Activated B cell treated with CpG ODN at 0.5 μM for 24 hours (primary cell): ENCODE results near the gene TTLL8. TPM values are rescaled to one million over a fixed set of nuclear protein-coding genes. Genes with fewer than 3 reads are reported as not detected.

Source experiments
- ATAC-seq: fragments of 200-7000 bp; cut with Tn5 transposase; one replicate; pipeline ENCODE4 v1.10.0; 2021; ENCODE audit warnings: low read depth, mild to moderate bottlenecking, moderate library complexity
- CTCF ChIA-PET: fragments of 350-600 bp; sonication (Branson Sonifier 250); formaldehyde crosslinking; loops from one replicate; lab custom pipeline; 2021; ENCODE audit warnings: antibody characterized with exemption; lab: Charles Lee
- POLR2A ChIA-PET: fragments of 350-600 bp; sonication (Branson Sonifier 250); formaldehyde crosslinking; loops from one replicate; lab custom pipeline; 2021; ENCODE audit warnings: antibody characterized with exemption; lab: Charles Lee
- DNase-seq: peaks from one replicate; pipeline ENCODE4 v3.0.0; 2022
- H3K27ac Mint-ChIP-seq: one replicate; pipeline ENCODE4 v1.8.0; 2020; ENCODE audit warnings: mixed read lengths
- H3K27me3 Mint-ChIP-seq: one replicate; pipeline ENCODE4 v1.8.0; 2021; ENCODE audit warnings: mixed read lengths
- H3K36me3 Mint-ChIP-seq: one replicate; pipeline ENCODE4 v1.8.0; 2021; ENCODE audit warnings: low read depth, mixed read lengths
- H3K4me1 Mint-ChIP-seq: one replicate; pipeline ENCODE4 v1.8.0; 2021; ENCODE audit warnings: mixed read lengths
- H3K4me3 Mint-ChIP-seq: one replicate; pipeline ENCODE4 v1.8.0; 2020; ENCODE audit warnings: mild to moderate bottlenecking, mixed read lengths
- H3K9me3 Mint-ChIP-seq: one replicate; pipeline ENCODE4 v1.8.0; 2020; ENCODE audit warnings: mixed read lengths
- CTCF ChIP-seq: fragments of 200-600 bp; IDR thresholded peaks from one replicate; pipeline ENCODE4 v1.8.0; 2022; ENCODE audit warnings: antibody characterized with exemption, mild to moderate bottlenecking
- intact Hi-C: fragments of 100-400 bp; cut with micrococcal nuclease; formaldehyde crosslinking; loops from one replicate; pipeline ENCODE4 v1.15.1; 2024
- total RNA-seq: library from RNA; stranded (reverse); gene quantifications from 2 replicates; pipeline ENCODE4 v1.2.3, GENCODE V29; 2022

Gene TTLL8
- total RNA-seq, 1 donor from 2014 or later, result not detected

- Mint-ChIP-seq H3K4me3 (no peak overlapping the region), H3K36me3 (peaks cover 4% of the 10 kb centered on the region), H3K4me1 (peaks cover 33% of the 10 kb centered on the region), H3K9me3 (peaks cover 8% of the 10 kb centered on the region), H3K27ac (peak overlapping the region; percentile 14), H3K27me3 (peaks cover 2% of the 10 kb centered on the region)
- DNase-seq, result no peak
- intact Hi-C loops, result loop anchor here (5.0 kb wide), 2 partner anchors 38 to 53 kb away; no protein-coding TSS in a partner anchor
- no peak for TF ChIP-seq CTCF
- ATAC-seq, result no peak
- POLR2A ChIA-PET, result interaction anchor here (0.9 to 1.6 kb wide), 4 partner anchors 9 to 43 kb away, joined by 3 to 9 read pairs (median 6); no protein-coding TSS in a partner anchor
- CTCF ChIA-PET, result interaction anchor here (0.6 to 1.3 kb wide), 4 partner anchors 13 to 52 kb away, joined by 3 to 6 read pairs (median 5); no protein-coding TSS in a partner anchor
These were observed 78.4 kb downstream of the TTLL8 start for GRCh38 chr22:49979587-49980264.

GRCh38 chr22:49977578-49977977 is 80.5 kb downstream of the TTLL8 start:
- ChIA-PET CTCF (interaction anchor here (1.5 kb wide), 1 partner anchor 47 kb away, joined by 3 read pairs; no protein-coding TSS in a partner anchor), POLR2A (interaction anchor here (1.3 to 2.1 kb wide), 2 partner anchors 16 to 42 kb away, joined by 3 to 16 read pairs; no protein-coding TSS in a partner anchor)
- H3K27ac Mint-ChIP-seq, result no peak overlapping the region
- peaks cover 4% of the 10 kb centered on the region for H3K36me3 Mint-ChIP-seq
- H3K4me3 Mint-ChIP-seq, result no peak overlapping the region
- peaks cover 8% of the 10 kb centered on the region for H3K9me3 Mint-ChIP-seq
- DNase-seq (no peak), ATAC-seq (no peak)
- intact Hi-C loops, result loop anchor here (2.0 to 5.0 kb wide), 4 partner anchors 15 to 55 kb away; partner anchors contain the start of gene PIM3
- H3K27me3 Mint-ChIP-seq, result peaks cover 2% of the 10 kb centered on the region
- H3K4me1 Mint-ChIP-seq, result peaks cover 27% of the 10 kb centered on the region
- no peak for TF ChIP-seq CTCF

- Mint-ChIP-seq H3K9me3 (peaks cover 8% of the 10 kb centered on the region), H3K4me3 (peak overlapping the region; percentile 24), H3K27ac (peak overlapping the region; percentile 60), H3K4me1 (peaks cover 25% of the 10 kb centered on the region), H3K27me3 (no peaks in the 10 kb centered on the region), H3K36me3 (peaks cover 4% of the 10 kb centered on the region)
- ChIA-PET CTCF (interaction anchor here (0.8 to 1.4 kb wide), 3 partner anchors 17 to 46 kb away, joined by 3 to 6 read pairs (median 4); no protein-coding TSS in a partner anchor), POLR2A (interaction anchor here (0.7 to 2.1 kb wide), 7 partner anchors 10 to 54 kb away, joined by 3 to 16 read pairs (median 5); partner anchors contain the start of gene PIM3)
- TF ChIP-seq CTCF, result no peak
- DNase-seq, result no peak
- intact Hi-C loops, result loop anchor here (2.0 to 5.0 kb wide), 4 partner anchors 16 to 56 kb away; partner anchors contain the start of gene PIM3
- peak; percentile 65 for ATAC-seq
These were observed 81.5 kb downstream of the TTLL8 start for GRCh38 chr22:49976439-49977175.

GRCh38 chr22:49975543-49976389 is 82.3 kb downstream of the TTLL8 start:
- Mint-ChIP-seq H3K4me3 (peak overlapping the region; percentile 24), H3K27me3 (no peaks in the 10 kb centered on the region), H3K36me3 (peaks cover 4% of the 10 kb centered on the region), H3K27ac (peak overlapping the region; percentile 60), H3K4me1 (peaks cover 30% of the 10 kb centered on the region), H3K9me3 (peaks cover 8% of the 10 kb centered on the region)
- intact Hi-C loops, result loop anchor here (2.0 to 5.0 kb wide), 4 partner anchors 15 to 57 kb away; partner anchors contain the start of gene PIM3
- ChIA-PET CTCF (interaction anchor here (0.8 to 1.4 kb wide), 3 partner anchors 18 to 45 kb away, joined by 3 to 6 read pairs (median 4); no protein-coding TSS in a partner anchor), POLR2A (interaction anchor here (0.7 to 2.1 kb wide), 7 partner anchors 9 to 55 kb away, joined by 3 to 16 read pairs (median 5); partner anchors contain the start of gene PIM3)
- no peak for TF ChIP-seq CTCF
- ATAC-seq, result peak; percentile 34
- peak; percentile 36 for DNase-seq
